Measurements from ENCODE around the gene CCDC78.
"Not testable (repeated sequence)": the region's sequence is repeated elsewhere in the genome, so short reads cannot be mapped to it uniquely, and the experiment has no call there.

DNA sequence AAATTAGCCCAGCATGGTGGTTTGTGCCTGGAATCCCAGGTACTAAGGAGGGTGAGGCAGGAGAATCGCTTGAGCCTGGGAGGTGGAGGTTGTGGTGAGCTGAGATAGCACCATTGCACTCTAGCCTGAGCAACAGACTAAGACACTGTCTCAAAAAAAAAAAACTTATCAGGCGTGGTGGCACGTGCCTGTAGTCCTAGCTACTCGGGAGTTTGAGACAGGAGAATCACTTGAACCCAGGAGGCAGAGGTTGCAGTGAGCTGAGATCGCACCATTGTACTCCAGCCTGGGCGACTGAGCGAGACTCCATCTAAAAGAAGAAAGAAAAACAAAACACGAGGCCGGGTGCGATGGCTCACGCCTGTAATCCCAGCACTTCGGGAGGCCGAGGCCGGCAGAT lies 16.7 kb upstream of the CCDC78 start:
- TF ChIP-seq, protein P1, sequence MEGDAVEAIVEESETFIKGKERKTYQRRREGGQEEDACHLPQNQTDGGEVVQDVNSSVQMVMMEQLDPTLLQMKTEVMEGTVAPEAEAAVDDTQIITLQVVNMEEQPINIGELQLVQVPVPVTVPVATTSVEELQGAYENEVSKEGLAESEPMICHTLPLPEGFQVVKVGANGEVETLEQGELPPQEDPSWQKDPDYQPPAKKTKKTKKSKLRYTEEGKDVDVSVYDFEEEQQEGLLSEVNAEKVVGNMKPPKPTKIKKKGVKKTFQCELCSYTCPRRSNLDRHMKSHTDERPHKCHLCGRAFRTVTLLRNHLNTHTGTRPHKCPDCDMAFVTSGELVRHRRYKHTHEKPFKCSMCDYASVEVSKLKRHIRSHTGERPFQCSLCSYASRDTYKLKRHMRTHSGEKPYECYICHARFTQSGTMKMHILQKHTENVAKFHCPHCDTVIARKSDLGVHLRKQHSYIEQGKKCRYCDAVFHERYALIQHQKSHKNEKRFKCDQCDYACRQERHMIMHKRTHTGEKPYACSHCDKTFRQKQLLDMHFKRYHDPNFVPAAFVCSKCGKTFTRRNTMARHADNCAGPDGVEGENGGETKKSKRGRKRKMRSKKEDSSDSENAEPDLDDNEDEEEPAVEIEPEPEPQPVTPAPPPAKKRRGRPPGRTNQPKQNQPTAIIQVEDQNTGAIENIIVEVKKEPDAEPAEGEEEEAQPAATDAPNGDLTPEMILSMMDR (IDR thresholded peaks at IDR 0.05; ENCODE audit: insufficient read depth, low read length, poor library complexity, severe bottlenecking), result not testable (repeated sequence)
- TF ChIP-seq EZH2phosphoT487 (conservative IDR thresholded peaks at IDR 0.05; ENCODE audit: low read length), result not testable (repeated sequence)
